ENCODE results near the gene PCSK5.

PCSK5 gene

DNA sequence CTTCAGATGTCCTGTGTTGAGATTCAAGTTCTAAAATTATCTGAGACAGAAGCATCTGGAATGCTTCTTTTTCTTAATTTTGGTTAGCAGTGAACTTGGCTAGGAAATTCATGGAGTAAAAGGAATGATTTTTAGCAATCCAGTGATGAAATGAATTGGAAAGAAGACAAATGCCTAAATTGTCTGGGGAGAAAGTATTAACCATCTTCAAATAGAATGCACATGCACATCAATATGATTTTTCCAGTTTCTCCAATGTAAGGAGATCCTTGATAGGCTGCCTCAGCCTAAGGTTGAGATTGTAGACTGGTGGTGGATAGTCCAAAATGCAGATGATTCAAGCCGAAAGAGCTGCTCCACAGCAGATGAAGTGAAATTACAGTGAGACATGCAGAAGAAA is 106.7 kb downstream of the PCSK5 start:
- POLR2A ChIA-PET (ENCODE audit: low non-redundant PET), result no interaction called here
- CTCF ChIA-PET, result interaction anchor here (0.7 to 1.5 kb wide), 2 partner anchors 18 to 915 kb away, joined by 5 to 6 read pairs; no protein-coding TSS in a partner anchor
- TF ChIP-seq, protein P1, sequence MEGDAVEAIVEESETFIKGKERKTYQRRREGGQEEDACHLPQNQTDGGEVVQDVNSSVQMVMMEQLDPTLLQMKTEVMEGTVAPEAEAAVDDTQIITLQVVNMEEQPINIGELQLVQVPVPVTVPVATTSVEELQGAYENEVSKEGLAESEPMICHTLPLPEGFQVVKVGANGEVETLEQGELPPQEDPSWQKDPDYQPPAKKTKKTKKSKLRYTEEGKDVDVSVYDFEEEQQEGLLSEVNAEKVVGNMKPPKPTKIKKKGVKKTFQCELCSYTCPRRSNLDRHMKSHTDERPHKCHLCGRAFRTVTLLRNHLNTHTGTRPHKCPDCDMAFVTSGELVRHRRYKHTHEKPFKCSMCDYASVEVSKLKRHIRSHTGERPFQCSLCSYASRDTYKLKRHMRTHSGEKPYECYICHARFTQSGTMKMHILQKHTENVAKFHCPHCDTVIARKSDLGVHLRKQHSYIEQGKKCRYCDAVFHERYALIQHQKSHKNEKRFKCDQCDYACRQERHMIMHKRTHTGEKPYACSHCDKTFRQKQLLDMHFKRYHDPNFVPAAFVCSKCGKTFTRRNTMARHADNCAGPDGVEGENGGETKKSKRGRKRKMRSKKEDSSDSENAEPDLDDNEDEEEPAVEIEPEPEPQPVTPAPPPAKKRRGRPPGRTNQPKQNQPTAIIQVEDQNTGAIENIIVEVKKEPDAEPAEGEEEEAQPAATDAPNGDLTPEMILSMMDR (conservative IDR thresholded peaks at IDR 0.05; ENCODE audit: low read depth), result no peak

DNA sequence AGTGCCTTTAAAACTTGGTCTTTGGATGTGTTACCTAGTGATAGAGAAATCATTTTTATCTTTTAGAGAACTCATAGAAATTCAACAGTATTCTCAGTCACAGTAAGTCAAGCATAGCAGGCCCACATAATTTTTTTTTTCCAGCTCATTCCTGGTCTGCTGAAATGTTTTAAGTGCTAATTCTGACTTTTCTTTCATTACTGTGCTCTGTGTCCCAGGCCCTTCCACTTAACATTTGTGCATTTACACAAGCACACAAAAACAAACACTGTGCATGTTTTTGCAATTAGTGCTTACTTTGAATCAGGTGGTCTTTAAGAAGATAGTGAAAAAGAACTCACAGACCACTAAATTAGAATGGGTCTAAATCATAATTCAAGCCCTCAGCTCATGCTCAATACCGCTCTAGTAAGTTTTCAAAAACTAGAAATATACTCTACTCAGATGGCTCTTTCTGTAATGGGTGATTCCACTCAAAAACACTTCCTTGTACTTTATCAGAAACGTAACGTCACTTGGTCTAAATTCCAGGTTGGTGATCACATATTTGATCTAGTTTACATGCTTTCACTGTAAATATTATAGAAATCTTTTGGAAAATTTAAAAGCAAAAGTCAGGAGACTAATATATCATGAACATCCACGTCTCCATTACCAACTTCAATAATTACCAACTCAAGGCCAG is 107.8 kb downstream of the PCSK5 start:
- ChIA-PET POLR2A (ENCODE audit: low non-redundant PET) (no interaction called here), CTCF (no interaction called here)
- no peak for DNase-seq (ENCODE audit: low spot score)
- no peak overlapping the region for H3K27ac ChIP-seq
- TF ChIP-seq, protein P1 (conservative IDR thresholded peaks at IDR 0.05; ENCODE audit: low read depth), result no peak

More for the DNA sequence above, 106.7 kb downstream of the PCSK5 start:
- H3K27ac ChIP-seq, result no peak overlapping the region
- no peak for DNase-seq (ENCODE audit: low spot score)

DNA sequence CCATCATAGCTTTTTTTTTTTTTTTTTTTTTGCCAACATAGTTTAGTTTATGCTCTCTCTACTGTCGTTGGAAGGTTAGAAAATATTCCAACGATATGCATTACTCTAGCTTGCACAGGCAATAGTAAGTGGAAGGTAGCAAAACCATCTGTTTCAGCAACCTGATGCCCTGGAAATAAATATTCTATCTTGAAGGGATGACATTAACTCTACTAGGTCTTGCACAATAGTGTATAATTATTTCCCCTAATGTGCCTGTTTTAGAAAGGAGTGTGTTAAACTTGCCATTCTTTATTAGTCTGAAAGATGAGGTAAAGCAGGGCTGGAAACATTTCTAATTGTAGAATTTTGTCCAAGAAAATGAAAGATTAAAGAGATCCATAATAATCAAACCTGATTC is 111.0 kb downstream of the PCSK5 start:
- CTCF ChIA-PET, result interaction anchor here (0.7 kb wide), 3 partner anchors 8 to 279 kb away, joined by 3 to 5 read pairs (median 4); no protein-coding TSS in a partner anchor
- TF ChIP-seq, protein P1 (conservative IDR thresholded peaks at IDR 0.05; ENCODE audit: low read depth), result no peak
- no peak overlapping the region for H3K27ac ChIP-seq
- no peak for DNase-seq (ENCODE audit: low spot score)
- POLR2A ChIA-PET (ENCODE audit: low non-redundant PET), result no interaction called here

- CTCF ChIA-PET, result no interaction called here
- no peak for DNase-seq (ENCODE audit: low spot score)
- TF ChIP-seq, protein P1 (conservative IDR thresholded peaks at IDR 0.05; ENCODE audit: low read depth), result no peak
- POLR2A ChIA-PET (ENCODE audit: low non-redundant PET), result no interaction called here
- H3K27ac ChIP-seq, result no peak overlapping the region
These were observed 112.6 kb downstream of the PCSK5 start for GRCh38 chr9:76003041-76003440.

DNA sequence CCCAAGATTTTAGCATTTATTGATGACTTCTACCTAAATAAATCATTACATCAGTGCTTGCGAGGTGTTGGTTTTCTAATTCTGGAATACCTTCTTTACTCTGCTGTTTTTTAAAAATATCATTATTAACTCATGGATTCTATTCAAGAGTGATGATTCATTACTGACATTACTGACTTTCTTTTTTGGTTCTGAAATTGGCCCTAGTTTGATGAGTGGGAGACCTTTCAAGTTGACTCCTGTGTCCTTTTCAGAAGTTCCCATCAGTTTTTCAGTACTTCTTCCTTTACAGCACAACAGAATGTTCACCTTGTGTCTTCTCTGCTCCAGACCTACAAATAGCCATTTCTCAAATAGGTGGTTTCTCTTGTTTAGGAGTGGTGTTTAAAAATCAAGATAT is 114.1 kb downstream of the PCSK5 start:
- ChIA-PET CTCF (no interaction called here), POLR2A (ENCODE audit: low non-redundant PET) (no interaction called here)
- TF ChIP-seq, protein P1 (conservative IDR thresholded peaks at IDR 0.05; ENCODE audit: low read depth), result no peak
- DNase-seq (ENCODE audit: low spot score), result no peak
- H3K27ac ChIP-seq, result no peak overlapping the region

DNA sequence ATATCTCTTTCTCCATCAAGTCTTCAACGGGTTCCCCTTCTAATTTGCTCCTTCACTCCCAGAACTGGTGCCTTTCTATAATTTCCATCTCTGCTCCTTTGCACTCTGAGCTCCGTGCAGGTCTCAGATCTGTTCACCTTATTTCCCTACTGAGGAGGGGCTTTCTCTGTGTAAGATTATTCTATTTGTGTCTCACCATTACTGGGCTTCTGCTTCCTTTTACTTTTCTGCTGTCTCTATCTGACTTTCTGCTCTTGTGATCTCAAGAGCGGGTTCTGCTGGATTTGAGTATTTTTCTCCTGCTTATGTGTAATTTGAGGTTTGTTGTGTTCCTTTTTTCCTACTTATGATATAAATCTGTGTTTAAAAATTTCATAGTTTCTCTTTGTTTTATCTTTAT is 117.5 kb downstream of the PCSK5 start:
- no peak for DNase-seq (ENCODE audit: low spot score)
- POLR2A ChIA-PET (ENCODE audit: low non-redundant PET), result no interaction called here
- TF ChIP-seq, protein P1 (conservative IDR thresholded peaks at IDR 0.05; ENCODE audit: low read depth), result no peak
- no peak overlapping the region for H3K27ac ChIP-seq
- CTCF ChIA-PET, result no interaction called here
